ENCODE data around the gene PDGFD.

DNA sequence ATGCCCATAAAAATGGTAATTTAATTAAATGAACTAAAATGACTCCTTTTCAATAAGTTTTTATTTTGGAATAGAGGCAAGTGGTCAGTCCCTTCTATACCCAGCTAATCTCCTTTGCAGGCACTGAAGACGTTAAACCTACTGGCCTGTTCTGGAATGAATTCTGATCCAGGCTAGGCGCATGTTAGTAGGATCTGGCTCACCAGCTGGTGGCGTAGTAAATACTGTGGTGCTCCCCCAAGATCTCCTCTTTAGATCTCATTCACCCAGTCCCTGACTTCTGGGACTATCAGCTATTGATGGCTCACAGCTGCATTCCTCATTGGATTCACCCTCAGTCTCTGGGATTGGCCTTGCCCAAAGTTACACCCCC, 301.2 kb downstream of the PDGFD start:
- TF ChIP-seq, protein P1, sequence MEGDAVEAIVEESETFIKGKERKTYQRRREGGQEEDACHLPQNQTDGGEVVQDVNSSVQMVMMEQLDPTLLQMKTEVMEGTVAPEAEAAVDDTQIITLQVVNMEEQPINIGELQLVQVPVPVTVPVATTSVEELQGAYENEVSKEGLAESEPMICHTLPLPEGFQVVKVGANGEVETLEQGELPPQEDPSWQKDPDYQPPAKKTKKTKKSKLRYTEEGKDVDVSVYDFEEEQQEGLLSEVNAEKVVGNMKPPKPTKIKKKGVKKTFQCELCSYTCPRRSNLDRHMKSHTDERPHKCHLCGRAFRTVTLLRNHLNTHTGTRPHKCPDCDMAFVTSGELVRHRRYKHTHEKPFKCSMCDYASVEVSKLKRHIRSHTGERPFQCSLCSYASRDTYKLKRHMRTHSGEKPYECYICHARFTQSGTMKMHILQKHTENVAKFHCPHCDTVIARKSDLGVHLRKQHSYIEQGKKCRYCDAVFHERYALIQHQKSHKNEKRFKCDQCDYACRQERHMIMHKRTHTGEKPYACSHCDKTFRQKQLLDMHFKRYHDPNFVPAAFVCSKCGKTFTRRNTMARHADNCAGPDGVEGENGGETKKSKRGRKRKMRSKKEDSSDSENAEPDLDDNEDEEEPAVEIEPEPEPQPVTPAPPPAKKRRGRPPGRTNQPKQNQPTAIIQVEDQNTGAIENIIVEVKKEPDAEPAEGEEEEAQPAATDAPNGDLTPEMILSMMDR (conservative IDR thresholded peaks at IDR 0.05 in 1 of 2, IDR thresholded peaks at IDR 0.05 in 1 of 2; ENCODE audit: extremely low read depth in 1 of 2, insufficient read depth in 1 of 2, low read depth in 1 of 2, low read length in 2 of 2), result no peak
- no peak for TF ChIP-seq EZH2 (IDR thresholded peaks at IDR 0.05; ENCODE audit: borderline replicate concordance, low read length)
